KMS-11 (cell line): ENCODE results near the gene FANCI.

Source experiments
- H2AFZ ChIP-seq: fragments of 200-600 bp; sonication (generic); 2 replicates; pipeline ENCODE4 v1.6.1; 2016; ENCODE audit warnings: antibody characterized with exemption, mixed run types, low read depth
- H3K27ac ChIP-seq: fragments of 200-600 bp; sonication (generic); 2 replicates; pipeline ENCODE4 v1.6.1; 2016; ENCODE audit warnings: mild to moderate bottlenecking, mixed run types
- H3K27me3 ChIP-seq: fragments of 200-600 bp; sonication (generic); 2 replicates; pipeline ENCODE4 v1.6.1; 2017; ENCODE audit warnings: mild to moderate bottlenecking, low read depth, mixed run types, moderate library complexity; ENCODE audit not compliant: insufficient read depth
- H3K36me3 ChIP-seq: fragments of 200-600 bp; sonication (generic); 2 replicates; pipeline ENCODE4 v1.6.1; 2017; ENCODE audit warnings: mild to moderate bottlenecking, mixed run types; ENCODE audit not compliant: insufficient read depth
- H3K4me1 ChIP-seq: fragments of 200-600 bp; sonication (generic); 2 replicates; pipeline ENCODE4 v1.6.1; 2016; ENCODE audit warnings: mild to moderate bottlenecking, low read depth, mixed run types; ENCODE audit not compliant: poor library complexity, severe bottlenecking
- H3K4me2 ChIP-seq: fragments of 200-600 bp; sonication (generic); 2 replicates; pipeline ENCODE4 v1.7.0; 2016; ENCODE audit warnings: mild to moderate bottlenecking, mixed run types
- H3K4me3 ChIP-seq: fragments of 200-600 bp; sonication (generic); IDR thresholded peaks from 2 replicates; pipeline ENCODE4 v1.6.1; 2017; ENCODE audit warnings: low read depth, low read length, mixed read lengths; ENCODE audit not compliant: insufficient read depth
- H3K79me2 ChIP-seq: fragments of 200-600 bp; sonication (generic); 2 replicates; pipeline ENCODE4 v1.6.1; 2016; ENCODE audit warnings: low read depth, mixed run types; ENCODE audit not compliant: insufficient read depth
- H3K9ac ChIP-seq: fragments of 200-600 bp; sonication (generic); 2 replicates; pipeline ENCODE4 v1.6.1; 2016; ENCODE audit warnings: mild to moderate bottlenecking, mixed run types
- H4K20me1 ChIP-seq: fragments of 200-600 bp; sonication (generic); 2 replicates; pipeline ENCODE4 v1.6.1; 2016; ENCODE audit warnings: mild to moderate bottlenecking, mixed run types; ENCODE audit not compliant: insufficient read depth
- TF ChIP-seq, protein P1 (sequence below): fragments of 200-600 bp; sonication (generic); conservative IDR thresholded peaks from 2 replicates; pipeline ENCODE4 v1.6.1; 2017; ENCODE audit warnings: low read depth, mild to moderate bottlenecking, antibody characterized with exemption, low read length, moderate library complexity, mixed read lengths

FANCI gene

GRCh38 chr15:89278307-89278706, 34.5 kb downstream of the FANCI start:
- no peak overlapping the region for H3K9ac ChIP-seq
- no peaks in the 10 kb centered on the region for H3K4me1 ChIP-seq
- H3K27me3 ChIP-seq, result no peaks in the 10 kb centered on the region
- no peaks in the 10 kb centered on the region for H3K79me2 ChIP-seq
- TF ChIP-seq, protein P1, sequence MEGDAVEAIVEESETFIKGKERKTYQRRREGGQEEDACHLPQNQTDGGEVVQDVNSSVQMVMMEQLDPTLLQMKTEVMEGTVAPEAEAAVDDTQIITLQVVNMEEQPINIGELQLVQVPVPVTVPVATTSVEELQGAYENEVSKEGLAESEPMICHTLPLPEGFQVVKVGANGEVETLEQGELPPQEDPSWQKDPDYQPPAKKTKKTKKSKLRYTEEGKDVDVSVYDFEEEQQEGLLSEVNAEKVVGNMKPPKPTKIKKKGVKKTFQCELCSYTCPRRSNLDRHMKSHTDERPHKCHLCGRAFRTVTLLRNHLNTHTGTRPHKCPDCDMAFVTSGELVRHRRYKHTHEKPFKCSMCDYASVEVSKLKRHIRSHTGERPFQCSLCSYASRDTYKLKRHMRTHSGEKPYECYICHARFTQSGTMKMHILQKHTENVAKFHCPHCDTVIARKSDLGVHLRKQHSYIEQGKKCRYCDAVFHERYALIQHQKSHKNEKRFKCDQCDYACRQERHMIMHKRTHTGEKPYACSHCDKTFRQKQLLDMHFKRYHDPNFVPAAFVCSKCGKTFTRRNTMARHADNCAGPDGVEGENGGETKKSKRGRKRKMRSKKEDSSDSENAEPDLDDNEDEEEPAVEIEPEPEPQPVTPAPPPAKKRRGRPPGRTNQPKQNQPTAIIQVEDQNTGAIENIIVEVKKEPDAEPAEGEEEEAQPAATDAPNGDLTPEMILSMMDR, result no peak
- no peak overlapping the region for H3K4me2 ChIP-seq
- no peak overlapping the region for H3K27ac ChIP-seq
- no peak overlapping the region for H2AFZ ChIP-seq
- H3K4me3 ChIP-seq, result no peak overlapping the region
- no peaks in the 10 kb centered on the region for H3K36me3 ChIP-seq
- no peaks in the 10 kb centered on the region for H4K20me1 ChIP-seq

GRCh38 chr15:89282631-89283030, 38.9 kb downstream of the FANCI start:
- no peak overlapping the region for H3K4me3 ChIP-seq
- no peak overlapping the region for H3K4me2 ChIP-seq
- H3K79me2 ChIP-seq, result no peaks in the 10 kb centered on the region
- no peaks in the 10 kb centered on the region for H3K4me1 ChIP-seq
- no peaks in the 10 kb centered on the region for H4K20me1 ChIP-seq
- H3K36me3 ChIP-seq, result no peaks in the 10 kb centered on the region
- no peak overlapping the region for H3K27ac ChIP-seq
- no peaks in the 10 kb centered on the region for H3K27me3 ChIP-seq
- no peak overlapping the region for H3K9ac ChIP-seq
- TF ChIP-seq, protein P1, result no peak
- H2AFZ ChIP-seq, result no peak overlapping the region

DNA sequence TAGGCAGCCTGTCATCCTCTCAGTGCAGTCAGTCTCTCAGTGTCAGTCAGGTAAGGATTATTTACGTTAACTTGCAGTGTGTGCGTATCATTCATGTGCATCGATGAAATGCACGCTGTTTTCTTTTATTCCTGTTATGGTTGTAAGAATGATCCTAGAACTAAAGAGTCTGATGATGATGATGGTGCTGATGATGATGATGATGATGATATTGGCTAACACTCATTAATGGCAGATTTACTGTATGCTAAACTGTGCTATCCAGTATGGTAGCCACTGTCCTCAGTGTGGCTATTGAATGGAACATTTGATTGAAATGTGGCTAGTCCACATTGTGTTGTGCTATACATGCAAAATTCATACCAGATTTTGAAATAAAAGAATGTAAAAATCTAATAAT, 39.4 kb downstream of the FANCI start:
- Histone ChIP-seq H3K79me2 (no peaks in the 10 kb centered on the region), H3K36me3 (no peaks in the 10 kb centered on the region), H3K4me1 (no peaks in the 10 kb centered on the region)

DNA sequence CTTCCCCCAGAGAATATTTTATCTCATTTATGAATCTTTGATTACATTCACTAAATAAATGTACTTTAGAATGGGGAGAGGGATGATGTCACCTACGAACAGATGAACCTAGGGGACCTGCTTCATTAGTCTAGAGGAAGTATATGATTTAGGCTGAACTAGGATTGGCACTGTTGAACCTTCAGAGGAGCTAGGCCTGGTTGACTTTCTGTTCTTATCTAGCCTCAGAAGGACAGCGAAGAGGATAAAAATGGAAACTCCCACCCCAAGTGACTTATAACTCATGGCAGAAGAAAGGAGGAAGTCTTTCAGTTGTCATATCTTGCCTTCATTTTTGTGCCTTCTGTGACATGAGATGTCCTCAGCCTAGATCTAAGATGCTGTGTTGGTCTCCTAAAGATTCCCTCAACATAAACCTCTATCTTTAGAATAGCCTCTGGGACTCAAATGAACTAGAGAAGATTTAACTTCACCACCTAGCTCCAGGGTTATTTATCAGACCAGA, 48.2 kb downstream of the FANCI start:
- Histone ChIP-seq H3K27me3 (no peaks in the 10 kb centered on the region), H3K36me3 (no peaks in the 10 kb centered on the region), H3K4me2 (no peak overlapping the region), H3K79me2 (no peaks in the 10 kb centered on the region), H2AFZ (no peak overlapping the region), H3K4me1 (no peaks in the 10 kb centered on the region), H3K27ac (no peak overlapping the region), H4K20me1 (no peaks in the 10 kb centered on the region), H3K4me3 (no peak overlapping the region), H3K9ac (no peak overlapping the region)
- TF ChIP-seq, protein P1, result no peak

More for the DNA sequence above, 39.4 kb downstream of the FANCI start:
- Histone ChIP-seq H3K4me3 (no peak overlapping the region), H3K27me3 (no peaks in the 10 kb centered on the region), H3K27ac (no peak overlapping the region), H4K20me1 (no peaks in the 10 kb centered on the region), H3K4me2 (no peak overlapping the region), H2AFZ (no peak overlapping the region), H3K9ac (no peak overlapping the region)
- TF ChIP-seq, protein P1, result no peak
